A549 (cell line): ENCODE measurements around the gene GMEB2. TPM values are rescaled to one million over a fixed set of nuclear protein-coding genes. Genes with fewer than 3 reads are reported as not detected.
"Not testable (repeated sequence)": the region's sequence is repeated elsewhere in the genome, so short reads cannot be mapped to it uniquely, and the experiment has no call there.

Experiments
- ATAC-seq, 2 experiments: fragments of 200-7000 bp in 1 of 2; fragments of >200 bp in 1 of 2; cut with Nextera tagmentation in 1 of 2; cut with Tn5 transposase in 1 of 2; 3 replicates each; pipeline versions ENCODE4 v1.8.0 to v1.9.1; 2018 to 2020; ENCODE audit warnings: mild to moderate bottlenecking in 1 of 2, moderate library complexity in 1 of 2
- CTCF ChIA-PET: fragments of 300-600 bp; sonication (Branson Sonifier 250); formaldehyde crosslinking; extraction: SDS; loops from one replicate; lab custom pipeline; 2021; ENCODE audit warnings: antibody characterized with exemption, inconsistent platforms; lab: Yijun Ruan, JAX
- POLR2A ChIA-PET: fragments of 350-600 bp; formaldehyde crosslinking; extraction: SDS; loops from one replicate; lab custom pipeline; 2021; ENCODE audit warnings: antibody characterized with exemption, inconsistent platforms; lab: Yijun Ruan, JAX
- DNase-seq, 2 experiments: peaks; one replicate each; pipeline versions ENCODE4 v3.0.0 to v3.0.0-alpha.2; 2011 to 2016; ENCODE audit warnings: low read depth in 1 of 2, low spot score in 1 of 2
- FAIRE-seq: peaks from 2 replicates; lab custom pipeline; 2011; peaks lifted over from hg19 to GRCh38; lab: Jason Lieb, UNC
- H3K27ac ChIP-seq, 2 experiments: fragments of >200 bp; sonication (Bioruptor Twin); formaldehyde crosslinking; 3 replicates each; pipeline ENCODE4 v1.5.1; 2016 to 2017
- H3K4me1 ChIP-seq: fragments of >200 bp; sonication (Bioruptor Twin); formaldehyde crosslinking; 3 replicates; pipeline ENCODE4 v1.6.1; 2016
- H3K4me2 ChIP-seq: fragments of >200 bp; sonication (Bioruptor Twin); formaldehyde crosslinking; 3 replicates; pipeline ENCODE4 v1.6.1; 2016
- H3K4me3 ChIP-seq: fragments of >200 bp; sonication (Bioruptor Twin); formaldehyde crosslinking; 3 replicates; pipeline ENCODE4 v1.5.1; 2016
- H3K9me3 ChIP-seq: fragments of >200 bp; sonication (Bioruptor Twin); formaldehyde crosslinking; 3 replicates; pipeline ENCODE4 v1.6.1; 2016
- ATOH8 ChIP-seq: fragments of 250-450 bp; sonication (Bioruptor Pico); IDR thresholded peaks from 2 replicates; pipeline ENCODE4 v1.5.0; 2020; ENCODE audit warnings: low read depth, mild to moderate bottlenecking, moderate library complexity
- BHLHE40 ChIP-seq: IDR thresholded peaks from 2 replicates; pipeline ENCODE4 v1.6.1; 2012; ENCODE audit warnings: low read depth, low read length, inconsistent platforms
- CBX8 ChIP-seq: fragments of 200-600 bp; sonication (generic); IDR thresholded peaks from 2 replicates; pipeline ENCODE4 v1.6.1; 2016
- CEBPB ChIP-seq, 2 experiments: fragments of >200 bp in 1 of 2; sonication (Bioruptor Twin) in 1 of 2; formaldehyde crosslinking in 1 of 2; IDR thresholded peaks; 2 replicates each; pipeline ENCODE4 v1.6.1; 2012 to 2016
- CTCF ChIP-seq: fragments of >200 bp; sonication (Bioruptor Twin); formaldehyde crosslinking; IDR thresholded peaks from 3 replicates; pipeline ENCODE4 v1.5.1; 2016
- EHF ChIP-seq: fragments of 250-450 bp; sonication (Bioruptor Pico); IDR thresholded peaks from 2 replicates; pipeline ENCODE4 v1.5.0; 2020; ENCODE audit warnings: mild to moderate bottlenecking
- EHMT2 ChIP-seq: fragments of 200-600 bp; sonication (generic); IDR thresholded peaks from 2 replicates; pipeline ENCODE4 v1.6.1; 2016; ENCODE audit warnings: antibody characterized with exemption, low read depth, mild to moderate bottlenecking, moderate library complexity
- ELK1 ChIP-seq: fragments of 150-350 bp; IDR thresholded peaks from 2 replicates; pipeline ENCODE4 v1.6.1; 2014; ENCODE audit warnings: low read depth, mild to moderate bottlenecking, low read length
- FOSB ChIP-seq: fragments of 250-450 bp; sonication (Bioruptor Pico); IDR thresholded peaks from 2 replicates; pipeline ENCODE4 v1.5.0; 2020; ENCODE audit warnings: mild to moderate bottlenecking, moderate library complexity
- HDAC2 ChIP-seq: fragments of 200-600 bp; sonication (generic); IDR thresholded peaks from 2 replicates; pipeline ENCODE4 v1.6.1; 2016
- HES2 ChIP-seq: fragments of >200 bp; sonication (Bioruptor Twin); formaldehyde crosslinking; IDR thresholded peaks from 2 replicates; pipeline ENCODE4 v1.6.1; 2016
- HEYL ChIP-seq: fragments of 250-450 bp; sonication (Bioruptor Pico); IDR thresholded peaks from 2 replicates; pipeline ENCODE4 v1.8.0; 2021; ENCODE audit warnings: mild to moderate bottlenecking, moderate library complexity
- HMGXB4 ChIP-seq: fragments of 250-450 bp; sonication (Bioruptor Pico); IDR thresholded peaks from 2 replicates; pipeline ENCODE4 v1.5.0; 2021; ENCODE audit warnings: mild to moderate bottlenecking, moderate library complexity, borderline replicate concordance
- HOXB5 ChIP-seq: fragments of 250-450 bp; sonication (Bioruptor Pico); IDR thresholded peaks from 2 replicates; pipeline ENCODE4 v1.5.0; 2020; ENCODE audit warnings: mild to moderate bottlenecking, moderate library complexity
- MAFK ChIP-seq: fragments of 450-650 bp; IDR thresholded peaks from 2 replicates; pipeline ENCODE4 v1.6.1; 2014; ENCODE audit not compliant: partially characterized antibody
- MAZ ChIP-seq: fragments of 150-350 bp; IDR thresholded peaks from 2 replicates; pipeline ENCODE4 v1.6.1; 2014; ENCODE audit warnings: antibody characterized with exemption, low read depth, low read length, borderline replicate concordance
- NFE2L2 ChIP-seq: fragments of 150-350 bp; conservative IDR thresholded peaks from 2 replicates; pipeline ENCODE4 v1.6.1; 2014; ENCODE audit warnings: low read length
- NPAS2 ChIP-seq: fragments of 250-450 bp; sonication (Bioruptor Pico); IDR thresholded peaks from 2 replicates; pipeline ENCODE4 v1.8.0; 2022; ENCODE audit warnings: mild to moderate bottlenecking, moderate library complexity, borderline replicate concordance
- PHF8 ChIP-seq: fragments of 200-600 bp; sonication (generic); IDR thresholded peaks from 2 replicates; pipeline ENCODE4 v1.6.1; 2016; ENCODE audit warnings: low read depth, mild to moderate bottlenecking, antibody characterized with exemption, moderate library complexity, borderline replicate concordance
- RAD21 ChIP-seq, 2 experiments: fragments of >200 bp in 1 of 2; sonication (Bioruptor Twin) in 1 of 2; formaldehyde crosslinking in 1 of 2; IDR thresholded peaks in 1 of 2; conservative IDR thresholded peaks in 1 of 2; 2 replicates in 1 of 2; 3 replicates in 1 of 2; pipeline ENCODE4 v1.6.1; 2012 to 2018; ENCODE audit warnings: inconsistent platforms in 1 of 2
- SMC3 ChIP-seq: fragments of >200 bp; sonication (Bioruptor Twin); formaldehyde crosslinking; IDR thresholded peaks from 3 replicates; pipeline ENCODE4 v1.6.1; 2018; ENCODE audit warnings: inconsistent platforms
- TFCP2L1 ChIP-seq: fragments of 250-450 bp; sonication (Bioruptor Pico); IDR thresholded peaks from 2 replicates; pipeline ENCODE4 v1.5.0; 2021; ENCODE audit warnings: mild to moderate bottlenecking
- USF2 ChIP-seq: fragments of 450-650 bp; IDR thresholded peaks from 2 replicates; pipeline ENCODE4 v1.6.1; 2014; ENCODE audit warnings: antibody characterized with exemption
- ZC3H11A ChIP-seq: fragments of 450-650 bp; IDR thresholded peaks from 2 replicates; pipeline ENCODE4 v1.6.1; 2014; ENCODE audit warnings: antibody characterized with exemption, mild to moderate bottlenecking
- ZFP36 ChIP-seq: fragments of 450-650 bp; IDR thresholded peaks from 2 replicates; pipeline ENCODE4 v1.6.1; 2014; ENCODE audit warnings: borderline replicate concordance; ENCODE audit not compliant: partially characterized antibody
- WGBS: methylation state at CpG from one replicate; pipeline ENCODE4 v1.1.6; 2017; ENCODE audit errors: missing lambda C conversion rate; 5-methylcytosine and 5-hydroxymethylcytosine counted together
- polyA plus RNA-seq, 4 experiments: library from polyadenylated mRNA; depleted of rRNA in 3 of 4; stranded (reverse); fragments of >200 nt; fragmentation: RNase III in 1 of 4; extraction: RNeasy Plus Mini Kit Qiagen cat#74134 plus additional on column Dnase treatment in 1 of 4; gene quantifications; 2 replicates in 3 of 4; 3 replicates in 1 of 4; pipeline ENCODE4 v1.2.3, GENCODE V29; 2011 to 2017

Gene GMEB2
- polyA plus RNA-seq, 2 of the 4 experiments (the other 2 are of a cell fraction), result 6.5 to 6.8 TPM

- 64% methylated on average over 18 of the region's 18 CpGs for WGBS
- H3K4me2 ChIP-seq, H3K4me1 ChIP-seq, FAIRE-seq, DNase-seq, H3K9me3 ChIP-seq, H3K27ac ChIP-seq, POLR2A ChIA-PET, H3K4me3 ChIP-seq: not testable (repeated sequence)
- 0 out of 5 replicates have a peak, but pooled peaks of 1 of the 2 experiments have one; percentile 14 for TF ChIP-seq RAD21 (conservative IDR thresholded peaks at IDR 0.05 in 1 of 2, IDR thresholded peaks at IDR 0.05 in 1 of 2)
- CTCF ChIA-PET, result interaction anchor here (1.1 to 1.7 kb wide), 2 partner anchors 28 to 361 kb away, joined by 3 to 5 read pairs; no protein-coding TSS in a partner anchor
- peak in 1 of 2 experiments; percentile 49; a peak in 1 of 6 replicates for ATAC-seq
Measured at GRCh38 chr20:63613863-63614594, 12.9 kb downstream of the GMEB2 start.

- Histone ChIP-seq H3K9me3 (no peaks in the 10 kb centered on the region), H3K4me2 (no peak overlapping the region), H3K27ac (no peak overlapping the region), H3K4me1 (no peaks in the 10 kb centered on the region), H3K4me3 (no peak overlapping the region)
- 82% methylated on average over 20 of the region's 20 CpGs for WGBS
- POLR2A ChIA-PET, result no interaction called here
- ATAC-seq, result no peak; a peak in 1 of 6 replicates
- no peak for DNase-seq
- FAIRE-seq, result no peak
- CTCF ChIA-PET, result interaction anchor here (0.6 to 2.0 kb wide), 5 partner anchors 9 to 363 kb away, joined by 3 to 6 read pairs (median 3); no protein-coding TSS in a partner anchor
- TF ChIP-seq CBX8 (no peak), HDAC2 (no peak), HEYL (CRISPR knock-in tag) (no peak), HES2 (no peak), CEBPB (IDR thresholded peaks at IDR 0.05) (no peak), HOXB5 (no peak), CTCF (no peak), TFCP2L1 (CRISPR knock-in tag) (no peak), NFE2L2 (no peak), MAZ (no peak)
Measured at GRCh38 chr20:63612276-63612931, 14.5 kb downstream of the GMEB2 start.

- Histone ChIP-seq H3K4me1 (no peaks in the 10 kb centered on the region), H3K4me3 (no peak overlapping the region), H3K4me2 (no peak overlapping the region), H3K9me3 (no peaks in the 10 kb centered on the region), H3K27ac (no peak overlapping the region)
- DNase-seq, result no peak
- POLR2A ChIA-PET, result no interaction called here
- no peak for FAIRE-seq
- ATAC-seq, result no peak
- CTCF ChIA-PET, result interaction anchor here (2.0 kb wide), 1 partner anchor 13 kb away, joined by 6 read pairs; no protein-coding TSS in a partner anchor
- 94% methylated on average over 10 of the region's 10 CpGs for WGBS
- TF ChIP-seq NPAS2 (CRISPR knock-in tag) (no peak), FOSB (CRISPR knock-in tag) (no peak), HDAC2 (no peak), ZC3H11A (no peak), CBX8 (no peak), HMGXB4 (CRISPR knock-in tag) (no peak), ATOH8 (CRISPR knock-in tag) (no peak), EHF (CRISPR knock-in tag) (no peak), EHMT2 (no peak), BHLHE40 (no peak), PHF8 (no peak), SMC3 (no peak), ELK1 (no peak), HOXB5 (no peak), MAFK (no peak), ZFP36 (no peak), HEYL (CRISPR knock-in tag) (no peak), USF2 (no peak)
Measured at GRCh38 chr20:63611646-63612045, 15.3 kb downstream of the GMEB2 start.
